Measurements from ENCODE around the gene PLA2G2A. TPM values are rescaled to one million over a fixed set of nuclear protein-coding genes. Genes with fewer than 3 reads are reported as not detected.

The PLA2G2A gene
- total and polyA plus RNA-seq, 9 of the 15 experiments (the other 6 are each of a cell fraction or from before 2014, with no cell fraction given), result not detected

DNA sequence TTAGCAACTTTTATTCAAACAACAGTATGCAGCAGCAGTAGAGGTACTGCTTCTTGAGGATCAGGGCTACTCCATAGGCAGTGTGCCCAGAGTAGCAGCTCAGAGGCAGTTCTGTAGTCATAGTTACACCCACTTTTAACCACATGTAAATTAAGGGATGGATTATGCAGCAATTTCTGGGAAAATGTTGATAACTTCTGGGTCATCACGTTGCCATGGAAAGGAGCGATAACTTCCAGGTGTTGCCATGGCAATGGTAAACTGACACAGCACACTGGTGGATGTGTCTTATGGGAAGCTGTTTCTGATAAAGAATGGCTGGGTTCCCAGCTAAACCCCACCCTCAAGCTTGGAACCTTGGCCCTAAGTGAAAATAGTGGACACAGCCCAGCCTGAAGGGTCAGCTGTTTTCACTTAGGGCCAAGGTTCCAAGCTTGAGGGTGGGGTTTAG, 29.0 kb upstream of the PLA2G2A start (continued):
- TF ChIP-seq, protein P1, sequence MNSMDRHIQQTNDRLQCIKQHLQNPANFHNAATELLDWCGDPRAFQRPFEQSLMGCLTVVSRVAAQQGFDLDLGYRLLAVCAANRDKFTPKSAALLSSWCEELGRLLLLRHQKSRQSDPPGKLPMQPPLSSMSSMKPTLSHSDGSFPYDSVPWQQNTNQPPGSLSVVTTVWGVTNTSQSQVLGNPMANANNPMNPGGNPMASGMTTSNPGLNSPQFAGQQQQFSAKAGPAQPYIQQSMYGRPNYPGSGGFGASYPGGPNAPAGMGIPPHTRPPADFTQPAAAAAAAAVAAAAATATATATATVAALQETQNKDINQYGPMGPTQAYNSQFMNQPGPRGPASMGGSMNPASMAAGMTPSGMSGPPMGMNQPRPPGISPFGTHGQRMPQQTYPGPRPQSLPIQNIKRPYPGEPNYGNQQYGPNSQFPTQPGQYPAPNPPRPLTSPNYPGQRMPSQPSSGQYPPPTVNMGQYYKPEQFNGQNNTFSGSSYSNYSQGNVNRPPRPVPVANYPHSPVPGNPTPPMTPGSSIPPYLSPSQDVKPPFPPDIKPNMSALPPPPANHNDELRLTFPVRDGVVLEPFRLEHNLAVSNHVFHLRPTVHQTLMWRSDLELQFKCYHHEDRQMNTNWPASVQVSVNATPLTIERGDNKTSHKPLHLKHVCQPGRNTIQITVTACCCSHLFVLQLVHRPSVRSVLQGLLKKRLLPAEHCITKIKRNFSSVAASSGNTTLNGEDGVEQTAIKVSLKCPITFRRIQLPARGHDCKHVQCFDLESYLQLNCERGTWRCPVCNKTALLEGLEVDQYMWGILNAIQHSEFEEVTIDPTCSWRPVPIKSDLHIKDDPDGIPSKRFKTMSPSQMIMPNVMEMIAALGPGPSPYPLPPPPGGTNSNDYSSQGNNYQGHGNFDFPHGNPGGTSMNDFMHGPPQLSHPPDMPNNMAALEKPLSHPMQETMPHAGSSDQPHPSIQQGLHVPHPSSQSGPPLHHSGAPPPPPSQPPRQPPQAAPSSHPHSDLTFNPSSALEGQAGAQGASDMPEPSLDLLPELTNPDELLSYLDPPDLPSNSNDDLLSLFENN (IDR thresholded peaks at IDR 0.05; ENCODE audit: low read depth in 2 of 2, low read length in 2 of 2), result no peak
- TF ChIP-seq, protein P2, sequence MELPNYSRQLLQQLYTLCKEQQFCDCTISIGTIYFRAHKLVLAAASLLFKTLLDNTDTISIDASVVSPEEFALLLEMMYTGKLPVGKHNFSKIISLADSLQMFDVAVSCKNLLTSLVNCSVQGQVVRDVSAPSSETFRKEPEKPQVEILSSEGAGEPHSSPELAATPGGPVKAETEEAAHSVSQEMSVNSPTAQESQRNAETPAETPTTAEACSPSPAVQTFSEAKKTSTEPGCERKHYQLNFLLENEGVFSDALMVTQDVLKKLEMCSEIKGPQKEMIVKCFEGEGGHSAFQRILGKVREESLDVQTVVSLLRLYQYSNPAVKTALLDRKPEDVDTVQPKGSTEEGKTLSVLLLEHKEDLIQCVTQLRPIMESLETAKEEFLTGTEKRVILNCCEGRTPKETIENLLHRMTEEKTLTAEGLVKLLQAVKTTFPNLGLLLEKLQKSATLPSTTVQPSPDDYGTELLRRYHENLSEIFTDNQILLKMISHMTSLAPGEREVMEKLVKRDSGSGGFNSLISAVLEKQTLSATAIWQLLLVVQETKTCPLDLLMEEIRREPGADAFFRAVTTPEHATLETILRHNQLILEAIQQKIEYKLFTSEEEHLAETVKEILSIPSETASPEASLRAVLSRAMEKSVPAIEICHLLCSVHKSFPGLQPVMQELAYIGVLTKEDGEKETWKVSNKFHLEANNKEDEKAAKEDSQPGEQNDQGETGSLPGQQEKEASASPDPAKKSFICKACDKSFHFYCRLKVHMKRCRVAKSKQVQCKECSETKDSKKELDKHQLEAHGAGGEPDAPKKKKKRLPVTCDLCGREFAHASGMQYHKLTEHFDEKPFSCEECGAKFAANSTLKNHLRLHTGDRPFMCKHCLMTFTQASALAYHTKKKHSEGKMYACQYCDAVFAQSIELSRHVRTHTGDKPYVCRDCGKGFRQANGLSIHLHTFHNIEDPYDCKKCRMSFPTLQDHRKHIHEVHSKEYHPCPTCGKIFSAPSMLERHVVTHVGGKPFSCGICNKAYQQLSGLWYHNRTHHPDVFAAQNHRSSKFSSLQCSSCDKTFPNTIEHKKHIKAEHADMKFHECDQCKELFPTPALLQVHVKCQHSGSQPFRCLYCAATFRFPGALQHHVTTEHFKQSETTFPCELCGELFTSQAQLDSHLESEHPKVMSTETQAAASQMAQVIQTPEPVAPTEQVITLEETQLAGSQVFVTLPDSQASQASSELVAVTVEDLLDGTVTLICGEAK (IDR thresholded peaks at IDR 0.05), result peak; percentile 58; the same call in 1 of the 2 replicates
- TF ChIP-seq, protein P2 (CRISPR knock-in tag; IDR thresholded peaks at IDR 0.05), result no peak
- TF ChIP-seq, protein P3, sequence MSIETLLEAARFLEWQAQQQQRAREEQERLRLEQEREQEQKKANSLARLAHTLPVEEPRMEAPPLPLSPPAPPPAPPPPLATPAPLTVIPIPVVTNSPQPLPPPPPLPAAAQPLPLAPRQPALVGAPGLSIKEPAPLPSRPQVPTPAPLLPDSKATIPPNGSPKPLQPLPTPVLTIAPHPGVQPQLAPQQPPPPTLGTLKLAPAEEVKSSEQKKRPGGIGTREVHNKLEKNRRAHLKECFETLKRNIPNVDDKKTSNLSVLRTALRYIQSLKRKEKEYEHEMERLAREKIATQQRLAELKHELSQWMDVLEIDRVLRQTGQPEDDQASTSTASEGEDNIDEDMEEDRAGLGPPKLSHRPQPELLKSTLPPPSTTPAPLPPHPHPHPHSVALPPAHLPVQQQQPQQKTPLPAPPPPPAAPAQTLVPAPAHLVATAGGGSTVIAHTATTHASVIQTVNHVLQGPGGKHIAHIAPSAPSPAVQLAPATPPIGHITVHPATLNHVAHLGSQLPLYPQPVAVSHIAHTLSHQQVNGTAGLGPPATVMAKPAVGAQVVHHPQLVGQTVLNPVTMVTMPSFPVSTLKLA (conservative IDR thresholded peaks at IDR 0.05), result peak in 1 of 2 experiments; percentile 28; a peak in 1 of 4 replicates
- peak; percentile 62; the same call in 1 of the 2 replicates for TF ChIP-seq ATF7 (IDR thresholded peaks at IDR 0.05)
- TF ChIP-seq NR2F6 (CRISPR knock-in tag; IDR thresholded peaks at IDR 0.05), result no peak
- TF ChIP-seq C11orf30 (IDR thresholded peaks at IDR 0.05; ENCODE audit: low read depth), result peak; percentile 62
- TF ChIP-seq, protein P4, sequence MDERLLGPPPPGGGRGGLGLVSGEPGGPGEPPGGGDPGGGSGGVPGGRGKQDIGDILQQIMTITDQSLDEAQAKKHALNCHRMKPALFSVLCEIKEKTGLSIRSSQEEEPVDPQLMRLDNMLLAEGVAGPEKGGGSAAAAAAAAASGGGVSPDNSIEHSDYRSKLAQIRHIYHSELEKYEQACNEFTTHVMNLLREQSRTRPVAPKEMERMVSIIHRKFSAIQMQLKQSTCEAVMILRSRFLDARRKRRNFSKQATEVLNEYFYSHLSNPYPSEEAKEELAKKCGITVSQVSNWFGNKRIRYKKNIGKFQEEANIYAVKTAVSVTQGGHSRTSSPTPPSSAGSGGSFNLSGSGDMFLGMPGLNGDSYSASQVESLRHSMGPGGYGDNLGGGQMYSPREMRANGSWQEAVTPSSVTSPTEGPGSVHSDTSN (CRISPR knock-in tag; IDR thresholded peaks at IDR 0.05; ENCODE audit: low read depth), result no peak
- TF ChIP-seq, protein P4 (tag; conservative IDR thresholded peaks at IDR 0.05; ENCODE audit: low read depth), result peak; percentile 66
- TF ChIP-seq HNRNPUL1 (IDR thresholded peaks at IDR 0.05; ENCODE audit: low read length), result no peak
- peak; percentile 99 for TF ChIP-seq MXI1 (IDR thresholded peaks at IDR 0.05; ENCODE audit: low read depth, low read length)
